ENCODE measurements around the gene SLC25A20. TPM values are rescaled to one million over a fixed set of nuclear protein-coding genes. Genes with fewer than 3 reads are reported as not detected.

SLC25A20 gene
- total RNA-seq, 1 experiment from 2014 or later = 17.7 TPM

GRCh38 chr3:48919215-48920138 lies 20.8 kb upstream of the SLC25A20 start:
- Histone ChIP-seq H3K4me3 (ENCODE audit: low read length) (peak overlapping the region; percentile 95), H2AFZ (ENCODE audit: low read length) (peak overlapping the region; percentile 86), H4K20me1 (ENCODE audit: low read length) (peaks cover 14% of the 10 kb centered on the region), H3K27me3 (ENCODE audit: low read length) (no peaks in the 10 kb centered on the region), H3K9me2 (replicated peaks; ENCODE audit: low read length) (no peaks in the 10 kb centered on the region), H3K9ac (ENCODE audit: low read length) (peak overlapping the region; percentile 96), H3K9me3 (ENCODE audit: low read length) (no peaks in the 10 kb centered on the region), H3K79me2 (ENCODE audit: low read length) (peaks cover 61% of the 10 kb centered on the region), H3F3A (ENCODE audit: low read length, unreplicated experiment) (no peaks in the 10 kb centered on the region), H3K4me2 (ENCODE audit: low read length) (peak overlapping the region; percentile 89), H3K36me3 (ENCODE audit: low read depth, low read length) (peaks cover 8% of the 10 kb centered on the region; the same call in 1 of the 2 replicates), H3K4me1 (ENCODE audit: insufficient read depth, low read length) (peaks cover 13% of the 10 kb centered on the region), H3K27ac (ENCODE audit: low read length) (peak overlapping the region; percentile 71)
- DNase-seq (peak; percentile 64), ATAC-seq (peak; percentile 23)
- CTCF ChIA-PET = interaction anchor here (0.6 kb wide), 1 partner anchor 122 kb away, joined by 3 read pairs; no protein-coding TSS in a partner anchor
- TSS peak; percentile 57 for BruUV-seq (replicated peaks)
- intact Hi-C loops (cut with micrococcal nuclease) = loop anchor here (2.0 kb wide), 1 partner anchor 73 kb away; the partner anchor contains the start of gene PRKAR2A
- TF ChIP-seq EZH2 (IDR thresholded peaks at IDR 0.05; ENCODE audit: low read length, unreplicated experiment) (no peak), EZH2phosphoT487 (IDR thresholded peaks at IDR 0.05; ENCODE audit: borderline replicate concordance, low read length) (no peak)
- TF ChIP-seq, protein P1, sequence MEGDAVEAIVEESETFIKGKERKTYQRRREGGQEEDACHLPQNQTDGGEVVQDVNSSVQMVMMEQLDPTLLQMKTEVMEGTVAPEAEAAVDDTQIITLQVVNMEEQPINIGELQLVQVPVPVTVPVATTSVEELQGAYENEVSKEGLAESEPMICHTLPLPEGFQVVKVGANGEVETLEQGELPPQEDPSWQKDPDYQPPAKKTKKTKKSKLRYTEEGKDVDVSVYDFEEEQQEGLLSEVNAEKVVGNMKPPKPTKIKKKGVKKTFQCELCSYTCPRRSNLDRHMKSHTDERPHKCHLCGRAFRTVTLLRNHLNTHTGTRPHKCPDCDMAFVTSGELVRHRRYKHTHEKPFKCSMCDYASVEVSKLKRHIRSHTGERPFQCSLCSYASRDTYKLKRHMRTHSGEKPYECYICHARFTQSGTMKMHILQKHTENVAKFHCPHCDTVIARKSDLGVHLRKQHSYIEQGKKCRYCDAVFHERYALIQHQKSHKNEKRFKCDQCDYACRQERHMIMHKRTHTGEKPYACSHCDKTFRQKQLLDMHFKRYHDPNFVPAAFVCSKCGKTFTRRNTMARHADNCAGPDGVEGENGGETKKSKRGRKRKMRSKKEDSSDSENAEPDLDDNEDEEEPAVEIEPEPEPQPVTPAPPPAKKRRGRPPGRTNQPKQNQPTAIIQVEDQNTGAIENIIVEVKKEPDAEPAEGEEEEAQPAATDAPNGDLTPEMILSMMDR (conservative IDR thresholded peaks at IDR 0.05; ENCODE audit: low read depth, low read length) = no peak
- POLR2A ChIA-PET (ENCODE audit: unreplicated experiment) = interaction anchor here (0.5 to 0.7 kb wide), 6 partner anchors 19 to 213 kb away, joined by 3 to 11 read pairs (median 5); partner anchors contain the start of gene LAMB2

- DNase-seq (peak; percentile 95), ATAC-seq (peak; percentile 95)
- Histone ChIP-seq H2AFZ (ENCODE audit: low read length) (peak within 1 kb of the TSS; percentile 86), H3K4me2 (ENCODE audit: low read length) (peak within 1 kb of the TSS; percentile 89), H3K9ac (ENCODE audit: low read length) (peak within 1 kb of the TSS; percentile 96), H3K79me2 (ENCODE audit: low read length) (peaks cover 52% of the 10 kb centered on the region), H3K9me2 (replicated peaks; ENCODE audit: low read length) (no peaks in the 10 kb centered on the region), H3K36me3 (ENCODE audit: low read depth, low read length) (0 out of 2 replicates have a peak, but pooled peaks cover 3% of the 10 kb centered on the region), H4K20me1 (ENCODE audit: low read length) (peaks cover 14% of the 10 kb centered on the region), H3K4me1 (ENCODE audit: insufficient read depth, low read length) (peaks cover 13% of the 10 kb centered on the region), H3F3A (ENCODE audit: low read length, unreplicated experiment) (no peaks in the 10 kb centered on the region), H3K27ac (ENCODE audit: low read length) (peak within 1 kb of the TSS; percentile 71), H3K27me3 (ENCODE audit: low read length) (no peaks in the 10 kb centered on the region), H3K4me3 (ENCODE audit: low read length) (peak within 1 kb of the TSS; percentile 95), H3K9me3 (ENCODE audit: low read length) (no peaks in the 10 kb centered on the region)
- POLR2A ChIA-PET (ENCODE audit: unreplicated experiment) = interaction anchor here (0.5 to 0.6 kb wide), 4 partner anchors 20 to 1151 kb away, joined by 3 to 6 read pairs (median 4); partner anchors contain the start of gene LAMB2
- intact Hi-C loops (cut with micrococcal nuclease) = loop anchor here (1.0 to 2.0 kb wide), 2 partner anchors 20 to 72 kb away; partner anchors contain the start of genes PRKAR2A and SLC25A20
- CTCF ChIA-PET = no interaction called here
- TSS peak; percentile 91 for BruUV-seq (replicated peaks)
- no peak for TF ChIP-seq EZH2 (IDR thresholded peaks at IDR 0.05; ENCODE audit: low read length, unreplicated experiment)
- TF ChIP-seq, protein P1 (conservative IDR thresholded peaks at IDR 0.05; ENCODE audit: low read depth, low read length) = peak; percentile 14; the same call in 1 of the 2 replicates
Measured at GRCh38 chr3:48918388-48919214, 19.9 kb upstream of the SLC25A20 start, which contains the start of gene ARIH2. Gene ARIH2 (plus strand): TSS chr3:48918842. CDS start chr3:48927559, 8,717 bp downstream.

All from PC-3 (cell line).